Measurements from ENCODE around the gene KCTD8. TPM values are rescaled to one million over a fixed set of nuclear protein-coding genes. Genes with fewer than 3 reads are reported as not detected.
"Not testable (repeated sequence)": the region's sequence is repeated elsewhere in the genome, so short reads cannot be mapped to it uniquely, and the experiment has no call there.

KCTD8 gene
- total and polyA plus RNA-seq, 7 donors = 0.56 to 2.3 (median 0.91) TPM; not detected in 1

DNA sequence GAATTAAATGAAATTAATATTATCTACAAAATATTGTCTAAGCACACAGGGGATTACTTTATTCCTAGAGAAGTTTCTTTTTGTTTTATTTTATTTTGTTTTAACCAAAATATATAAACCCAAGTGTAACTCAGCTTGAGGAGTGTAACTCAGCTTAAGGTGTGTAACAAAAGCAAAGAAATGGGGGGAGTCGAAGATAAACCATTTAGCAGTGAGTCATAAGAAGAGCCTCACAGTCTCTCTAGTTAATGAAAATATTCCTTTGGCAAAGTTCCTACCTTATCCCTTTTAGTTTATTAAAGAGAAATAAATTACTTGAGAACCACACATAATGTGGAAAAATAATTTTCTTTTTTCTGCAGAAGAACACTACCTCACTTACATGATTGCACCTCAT lies 261.8 kb downstream of the KCTD8 start:
- H3K9me3 ChIP-seq = no peaks in the 10 kb centered on the region
- 84% methylated on average over 1 of the region's 1 CpG for WGBS, 3 donors
- H3K27me3 ChIP-seq (ENCODE audit: insufficient read depth in 3 of 3, low read length in 2 of 3) = peaks cover 0 to 2% (median 0%) of the 10 kb centered on the region in 3 donors
- H3K4me1 ChIP-seq = no peaks in the 10 kb centered on the region
- no peak for TF ChIP-seq CTCF (IDR thresholded peaks at IDR 0.05)
- intact Hi-C loops (cut with DNase I) = no loop called here
- H3K27ac ChIP-seq = no peak overlapping the region
- DNase-seq (no peak), ATAC-seq (no peak)
- no peaks in the 10 kb centered on the region for H3K36me3 ChIP-seq (ENCODE audit: insufficient read depth in 1 of 2, low read depth in 1 of 2)
- H3K4me3 ChIP-seq = no peak overlapping the region

DNA sequence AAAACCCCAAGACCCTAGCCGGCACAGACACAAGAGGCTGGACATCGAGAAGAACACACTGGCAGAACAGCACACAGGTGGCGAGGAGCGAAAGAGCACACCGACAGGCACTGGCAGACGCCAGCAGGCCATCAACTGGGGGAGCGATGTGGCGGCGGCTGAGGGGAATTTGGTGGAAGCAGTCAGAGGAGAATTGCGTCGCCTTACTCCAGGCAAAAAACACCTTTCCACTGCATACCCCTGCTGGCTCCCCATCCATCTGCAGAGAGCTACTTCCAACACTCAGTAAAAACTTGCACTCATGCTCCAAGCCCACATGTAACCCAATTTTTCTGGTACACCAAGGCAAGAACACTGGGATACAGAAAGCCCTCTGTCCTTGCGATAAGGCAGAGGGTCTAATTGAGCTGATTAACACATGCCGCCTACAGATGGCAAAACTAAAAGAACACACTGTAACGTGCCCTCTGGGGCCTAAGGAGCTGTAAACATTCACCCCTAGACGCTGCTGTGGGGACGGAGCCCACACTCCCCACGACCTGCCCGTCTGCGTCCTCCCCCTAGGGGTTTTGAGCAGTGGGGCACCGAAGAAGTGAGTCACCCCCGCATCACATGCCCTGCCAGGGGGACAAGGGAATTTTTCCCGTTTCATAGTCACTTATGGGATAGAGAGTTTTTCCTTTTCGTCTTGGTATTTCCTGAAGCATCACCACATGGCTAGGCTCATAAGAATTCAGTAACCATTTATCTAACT lies 262.3 kb downstream of the KCTD8 start:
- H3K36me3 ChIP-seq (ENCODE audit: insufficient read depth in 1 of 2, low read depth in 1 of 2) = no peaks in the 10 kb centered on the region
- DNase-seq (no peak), ATAC-seq (no peak)
- H3K27ac ChIP-seq = no peak overlapping the region
- intact Hi-C loops (cut with DNase I) = no loop called here
- H3K4me1 ChIP-seq = no peaks in the 10 kb centered on the region
- 84 to 88% (median 85%) methylated on average over 23 of the region's 23 CpGs for WGBS, 3 donors
- TF ChIP-seq CTCF (IDR thresholded peaks at IDR 0.05) = no peak
- H3K4me3 ChIP-seq = no peak overlapping the region
- peaks cover 0 to 2% (median 0%) of the 10 kb centered on the region in 3 donors for H3K27me3 ChIP-seq (ENCODE audit: insufficient read depth in 3 of 3, low read length in 2 of 3)
- no peaks in the 10 kb centered on the region for H3K9me3 ChIP-seq

- intact Hi-C loops (cut with DNase I); H3K27me3 ChIP-seq (ENCODE audit: insufficient read depth in 3 of 3, low read length in 2 of 3); H3K9me3 ChIP-seq; H3K36me3 ChIP-seq (ENCODE audit: insufficient read depth in 1 of 2, low read depth in 1 of 2); H3K4me3 ChIP-seq; H3K4me1 ChIP-seq; H3K27ac ChIP-seq; ATAC-seq: not testable (repeated sequence)
- DNase-seq = peak in 1 of 2 donors; percentile 24
- 96 to 97% (median 96%) methylated on average over 36 to 54 of the region's 54 CpGs for WGBS, 3 donors
Measured at GRCh38 chr4:44181491-44182349, 266.9 kb downstream of the KCTD8 start.

DNA sequence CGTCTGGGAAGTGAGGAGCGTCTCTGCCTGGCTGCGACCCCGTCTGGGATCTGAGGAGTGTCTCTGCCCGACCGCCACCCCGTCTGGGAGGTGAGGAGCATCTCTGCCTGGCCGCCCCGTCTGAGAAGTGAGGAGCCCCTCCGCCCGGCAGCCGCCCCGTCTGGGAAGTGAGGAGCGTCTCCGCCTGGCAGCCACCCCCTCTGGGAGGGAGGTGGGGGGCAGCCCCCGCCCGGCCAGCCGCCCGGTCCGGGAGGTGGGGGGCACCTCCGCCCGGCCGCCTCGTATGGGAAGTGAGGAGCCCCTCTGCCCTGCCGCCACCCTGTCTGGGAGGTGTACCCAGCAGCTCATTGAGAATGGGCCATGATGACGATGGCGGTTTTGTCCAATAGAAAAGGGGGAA lies 280.8 kb downstream of the KCTD8 start:
- H3K27me3 ChIP-seq (ENCODE audit: insufficient read depth in 3 of 3, low read length in 2 of 3); H3K4me1 ChIP-seq; H3K4me3 ChIP-seq; H3K9me3 ChIP-seq; H3K27ac ChIP-seq; H3K36me3 ChIP-seq (ENCODE audit: insufficient read depth in 1 of 2, low read depth in 1 of 2); ATAC-seq; intact Hi-C loops (cut with DNase I): not testable (repeated sequence)
- 95 to 98% (median 95%) methylated on average over 20 to 27 of the region's 27 CpGs for WGBS, 3 donors
- DNase-seq = peak in 1 of 2 donors; percentile 24

DNA sequence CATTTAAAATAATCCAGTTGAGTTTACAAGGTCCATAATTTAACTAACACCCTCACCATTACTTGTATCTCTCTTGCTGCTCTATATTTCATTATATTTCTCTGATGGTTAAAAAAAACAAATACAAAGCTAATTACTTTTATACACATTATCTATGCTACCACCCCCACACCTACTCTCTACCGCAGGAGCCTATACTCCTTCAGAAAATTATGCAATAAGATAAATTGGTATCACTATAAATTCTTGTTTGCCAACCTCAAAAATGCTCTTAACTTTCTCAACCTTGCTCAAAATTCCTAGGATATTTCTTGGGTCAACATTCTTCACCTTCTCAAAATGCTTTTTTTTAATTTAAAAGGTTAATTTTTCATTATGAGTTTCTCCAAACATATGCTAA lies 282.7 kb downstream of the KCTD8 start:
- no peak for DNase-seq
- no peaks in the 10 kb centered on the region for H3K27me3 ChIP-seq (ENCODE audit: insufficient read depth in 3 of 3, low read length in 2 of 3)
- H3K4me3 ChIP-seq = no peak overlapping the region
- no peak for ATAC-seq
- no peak for TF ChIP-seq CTCF (IDR thresholded peaks at IDR 0.05)
- intact Hi-C loops (cut with DNase I) = no loop called here
- no peak overlapping the region for H3K27ac ChIP-seq
- H3K36me3 ChIP-seq (ENCODE audit: insufficient read depth in 1 of 2, low read depth in 1 of 2) = no peaks in the 10 kb centered on the region
- 73 to 89% (median 88%) methylated on average over 1 of the region's 1 CpG for WGBS, 3 donors
- H3K4me1 ChIP-seq = no peaks in the 10 kb centered on the region
- no peaks in the 10 kb centered on the region for H3K9me3 ChIP-seq

Data from psoas muscle (tissue), 8 donors.